ENCODE measurements around the gene NTN1.

Gene NTN1

DNA sequence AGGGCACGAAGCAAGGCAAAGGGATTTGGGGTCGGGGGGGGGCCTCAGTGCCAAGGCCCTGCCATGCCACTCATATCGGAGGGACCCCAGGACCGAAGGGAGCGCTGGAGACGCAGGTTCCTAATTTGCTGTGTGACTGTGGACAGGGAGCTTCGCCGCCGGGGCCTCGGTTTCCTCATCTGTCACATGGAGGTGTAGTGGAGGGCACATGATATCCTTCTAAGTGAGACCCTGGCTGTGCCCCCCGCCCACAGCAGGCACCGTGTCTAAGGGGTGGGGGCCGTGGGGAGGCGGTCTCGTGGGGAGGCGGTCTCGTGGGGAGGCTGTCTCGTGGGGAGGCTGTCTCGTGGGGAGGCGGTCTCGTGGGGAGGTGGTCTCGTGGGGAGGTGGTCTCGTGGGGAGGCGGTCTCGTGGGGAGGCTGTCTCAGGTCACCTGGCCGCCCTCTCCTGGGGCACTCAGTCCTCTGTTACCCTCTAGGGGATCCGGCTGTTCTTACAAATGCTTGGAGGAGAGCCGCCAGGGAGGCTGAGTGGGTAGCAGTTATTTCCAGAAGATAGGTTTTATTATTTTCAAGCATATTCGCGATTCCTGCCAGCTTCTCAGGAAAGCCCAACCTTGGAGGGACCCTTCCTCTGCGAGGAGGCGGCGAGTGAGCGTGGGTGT is 205.0 kb downstream of the NTN1 start:
- TF ChIP-seq GATA3 (IDR thresholded peaks at IDR 0.05; ENCODE audit: low read depth, low read length), result no peak
- no peak for TF ChIP-seq GATA2 (IDR thresholded peaks at IDR 0.05; ENCODE audit: low read depth, low read length)

DNA sequence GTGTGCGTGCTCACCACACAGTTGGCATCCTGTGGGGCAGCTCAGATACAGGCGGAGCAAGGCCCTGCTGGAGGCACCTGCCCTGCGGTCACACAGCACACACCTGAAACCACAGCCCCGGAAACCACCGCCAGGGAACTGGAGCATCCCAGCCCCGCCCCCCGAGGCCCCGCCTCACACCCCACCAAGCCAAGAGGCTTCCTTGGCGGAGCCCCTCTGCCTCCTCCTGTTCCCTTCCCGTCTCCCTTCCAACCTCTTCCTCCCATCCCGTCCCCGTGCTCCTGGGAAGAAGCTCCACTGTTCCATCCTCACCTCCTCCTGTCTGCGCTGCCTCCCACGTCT is 205.5 kb downstream of the NTN1 start:
- TF ChIP-seq GATA2 (IDR thresholded peaks at IDR 0.05; ENCODE audit: low read depth, low read length) (no peak), GATA3 (IDR thresholded peaks at IDR 0.05; ENCODE audit: low read depth, low read length) (no peak)

DNA sequence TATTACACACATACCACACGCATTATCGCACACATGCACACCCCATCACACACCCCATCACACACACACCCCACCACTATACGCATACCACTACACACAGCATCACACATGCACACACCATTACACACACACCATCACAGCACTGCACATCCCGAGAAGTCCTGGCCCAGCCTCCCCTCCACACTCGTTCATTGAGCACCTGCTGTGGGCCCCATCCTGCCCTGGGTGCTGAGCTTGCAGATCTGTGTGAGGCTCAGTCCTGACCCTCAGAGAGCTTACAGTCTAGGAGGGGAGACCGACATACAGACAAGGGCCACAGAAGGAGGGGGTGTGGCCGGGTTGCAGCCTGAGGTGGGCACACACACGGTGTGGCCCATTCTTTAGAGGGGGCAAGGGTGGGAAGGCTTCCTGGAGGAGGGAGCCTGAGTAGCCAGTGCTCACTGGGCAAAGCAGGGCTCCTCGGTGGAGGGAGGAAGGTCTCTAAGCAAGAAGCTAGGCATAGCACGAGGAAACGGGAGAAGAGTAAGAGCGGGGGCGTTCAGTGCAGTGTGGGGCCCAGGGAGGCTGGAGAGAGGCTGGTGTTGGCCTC is 206.6 kb downstream of the NTN1 start:
- TF ChIP-seq GATA2 (IDR thresholded peaks at IDR 0.05; ENCODE audit: low read depth, low read length) (no peak), GATA3 (IDR thresholded peaks at IDR 0.05; ENCODE audit: low read depth, low read length) (no peak)

DNA sequence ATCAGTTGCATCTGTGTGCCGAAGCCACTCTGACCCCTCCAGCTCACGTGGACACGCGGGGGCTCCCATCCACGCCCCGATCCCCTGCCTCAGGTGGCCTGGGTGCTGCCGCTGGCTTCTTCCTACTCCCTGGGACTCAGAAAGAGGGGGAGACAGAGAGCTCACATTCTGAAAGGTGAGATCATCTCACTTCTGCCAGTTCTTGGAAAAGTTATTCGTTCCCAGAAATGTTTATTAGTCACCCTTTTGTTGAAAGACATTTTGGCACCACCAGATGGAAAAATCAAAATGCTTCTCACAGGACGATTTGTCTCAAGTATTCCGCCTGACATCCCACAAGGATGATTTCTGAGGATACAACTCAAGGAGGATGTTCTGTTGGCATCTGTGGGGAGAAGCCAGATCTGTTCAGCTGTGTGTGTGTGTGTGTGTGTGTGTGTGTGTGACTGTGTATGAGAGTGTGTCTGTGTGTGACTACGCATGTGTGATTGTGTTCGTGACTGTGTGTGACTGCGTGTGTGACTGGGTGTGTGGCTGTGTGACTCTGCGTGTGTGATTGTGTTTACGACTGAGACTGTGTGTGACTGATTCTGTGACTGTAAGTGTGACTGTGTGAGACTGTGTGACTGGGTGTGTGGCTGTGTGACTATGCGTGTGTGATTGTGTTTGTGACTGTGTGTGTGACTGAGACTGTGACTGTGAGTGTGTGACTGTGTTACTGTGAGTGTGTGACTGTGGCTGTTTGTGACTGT is 207.3 kb downstream of the NTN1 start:
- TF ChIP-seq GATA3 (IDR thresholded peaks at IDR 0.05; ENCODE audit: low read depth, low read length) (no peak), GATA2 (IDR thresholded peaks at IDR 0.05; ENCODE audit: low read depth, low read length) (no peak)

- TF ChIP-seq GATA3 (IDR thresholded peaks at IDR 0.05; ENCODE audit: low read depth, low read length) (no peak), GATA2 (IDR thresholded peaks at IDR 0.05; ENCODE audit: low read depth, low read length) (no peak)
These were observed 208.0 kb downstream of the NTN1 start for GRCh38 chr17:9229160-9229825.

GRCh38 chr17:9229826-9230201 is 208.5 kb downstream of the NTN1 start:
- no peak for TF ChIP-seq GATA2 (IDR thresholded peaks at IDR 0.05; ENCODE audit: low read depth, low read length)
- no peak for TF ChIP-seq GATA3 (IDR thresholded peaks at IDR 0.05; ENCODE audit: low read depth, low read length)

GRCh38 chr17:9230346-9230745 is 209.0 kb downstream of the NTN1 start:
- TF ChIP-seq GATA2 (IDR thresholded peaks at IDR 0.05; ENCODE audit: low read depth, low read length) (no peak), GATA3 (IDR thresholded peaks at IDR 0.05; ENCODE audit: low read depth, low read length) (no peak)

DNA sequence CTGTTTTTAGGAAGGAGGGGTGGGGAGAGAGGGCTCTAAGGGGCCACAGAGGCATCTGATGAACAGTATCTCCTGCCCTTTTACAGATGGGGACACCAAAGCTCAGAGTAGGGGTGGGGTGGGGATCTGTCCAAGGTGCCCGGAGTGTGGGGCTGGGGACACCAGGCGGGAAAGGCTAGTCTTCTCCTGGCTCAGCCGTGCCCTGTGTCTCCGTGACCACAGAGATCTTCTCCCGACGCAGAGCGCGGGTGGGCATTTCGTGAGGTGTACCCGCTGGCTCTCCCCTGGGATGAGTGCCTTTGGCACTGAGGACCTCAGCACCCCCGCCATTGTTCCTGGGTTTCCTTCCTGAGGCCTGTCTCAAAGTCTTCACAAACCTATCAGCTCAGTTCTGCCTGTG is 209.6 kb downstream of the NTN1 start:
- no peak for TF ChIP-seq GATA2 (IDR thresholded peaks at IDR 0.05; ENCODE audit: low read depth, low read length)
- TF ChIP-seq GATA3 (IDR thresholded peaks at IDR 0.05; ENCODE audit: low read depth, low read length), result no peak

GRCh38 chr17:9231449-9232154 is 210.3 kb downstream of the NTN1 start:
- TF ChIP-seq GATA2 (IDR thresholded peaks at IDR 0.05; ENCODE audit: low read depth, low read length) (no peak), GATA3 (IDR thresholded peaks at IDR 0.05; ENCODE audit: low read depth, low read length) (no peak)

DNA sequence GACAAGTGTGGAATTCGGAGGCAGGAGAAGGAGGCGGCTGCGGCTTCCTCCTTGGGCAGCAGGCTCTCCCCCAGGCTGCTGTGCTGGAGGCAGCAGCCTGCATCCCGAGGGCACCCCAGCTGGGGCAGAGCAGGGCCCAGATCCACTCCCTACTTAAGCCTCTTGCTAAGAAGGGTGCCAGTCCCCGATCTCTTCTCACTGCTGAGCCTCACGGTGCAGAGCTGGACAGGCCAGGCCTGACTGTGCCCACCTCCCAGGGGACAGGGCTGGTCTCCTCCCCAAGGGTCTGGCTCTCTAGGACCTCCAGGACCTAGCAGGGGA is 210.8 kb downstream of the NTN1 start:
- TF ChIP-seq GATA2 (IDR thresholded peaks at IDR 0.05; ENCODE audit: low read depth, low read length), result no peak
- no peak for TF ChIP-seq GATA3 (IDR thresholded peaks at IDR 0.05; ENCODE audit: low read depth, low read length)

DNA sequence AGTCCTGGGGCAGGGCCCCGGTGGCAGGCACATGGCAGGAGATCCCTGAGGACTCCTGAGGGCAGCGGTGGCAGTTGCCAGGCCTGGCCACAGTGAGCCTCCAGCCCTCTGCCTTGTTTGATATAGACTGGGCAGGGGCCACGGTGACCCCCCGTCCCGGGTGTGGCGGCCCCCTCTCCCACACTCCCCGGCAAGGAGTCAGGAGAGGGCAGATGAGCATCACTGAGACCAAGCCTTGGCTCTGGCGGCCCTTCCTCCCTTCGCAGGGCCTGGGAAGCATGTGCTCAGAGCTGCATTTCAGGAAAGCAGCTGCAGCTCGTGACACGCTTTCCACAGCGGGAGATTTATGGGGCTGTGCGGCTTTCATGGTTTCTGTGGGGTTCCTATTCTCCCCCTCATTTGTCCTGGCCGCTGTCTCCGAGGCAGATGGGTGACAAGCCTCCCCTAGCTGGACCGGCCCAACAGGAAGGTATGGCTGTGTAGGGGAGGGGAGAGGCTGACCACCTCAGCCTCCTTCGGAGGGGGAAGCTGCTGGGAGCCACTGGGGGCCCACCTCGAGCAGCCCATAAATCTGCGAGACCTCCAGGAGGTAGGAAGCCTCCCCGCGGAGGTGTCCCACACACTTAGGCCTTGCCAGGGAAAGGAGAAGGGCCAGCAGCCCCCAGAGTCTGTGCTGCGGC is 211.4 kb downstream of the NTN1 start:
- TF ChIP-seq GATA2 (IDR thresholded peaks at IDR 0.05; ENCODE audit: low read depth, low read length), result no peak
- TF ChIP-seq GATA3 (IDR thresholded peaks at IDR 0.05; ENCODE audit: low read depth, low read length), result no peak

GRCh38 chr17:9233271-9233599 is 211.9 kb downstream of the NTN1 start:
- no peak for TF ChIP-seq GATA3 (IDR thresholded peaks at IDR 0.05; ENCODE audit: low read depth, low read length)

DNA sequence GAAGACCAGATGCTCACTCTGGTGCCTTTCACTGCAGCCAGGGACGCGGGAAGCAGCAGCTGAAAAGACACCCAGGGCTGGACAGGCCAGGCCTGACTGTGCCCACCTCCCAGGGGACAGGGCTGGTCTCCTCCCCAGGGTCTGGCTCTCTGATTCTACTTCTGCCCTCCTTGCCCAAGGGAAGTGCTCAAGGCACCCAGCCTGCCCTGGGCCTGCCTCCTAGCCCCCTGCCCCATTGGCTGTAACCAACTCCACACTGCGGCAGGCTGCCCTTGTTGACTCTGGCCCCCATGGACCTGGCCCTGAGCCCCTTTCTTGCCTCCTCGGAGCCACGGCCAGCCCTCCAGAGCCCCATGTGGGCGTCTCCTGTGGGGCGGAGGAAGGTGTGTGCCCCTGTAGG is 212.5 kb downstream of the NTN1 start:
- TF ChIP-seq GATA2 (IDR thresholded peaks at IDR 0.05; ENCODE audit: low read depth, low read length), result no peak
- TF ChIP-seq GATA3 (IDR thresholded peaks at IDR 0.05; ENCODE audit: low read depth, low read length), result no peak

- TF ChIP-seq GATA2 (IDR thresholded peaks at IDR 0.05; ENCODE audit: low read depth, low read length) (no peak), GATA3 (IDR thresholded peaks at IDR 0.05; ENCODE audit: low read depth, low read length) (no peak)
These were observed 213.2 kb downstream of the NTN1 start for GRCh38 chr17:9234389-9234945.
